Cardiac fibroblast (primary cell): ENCODE results near the gene ARHGDIB.

ENCODE experiments used
- DNase-seq, 2 donors: peaks; one replicate each; pipeline versions ENCODE4 v3.0.0 to v3.0.0-alpha.2; 2010; ENCODE audit warnings: low read depth in 2 of 2
- H3K4me3 ChIP-seq, 2 donors: replicated peaks in 1 of 2; 1 replicate in 1 of 2; 2 replicates in 1 of 2; pipeline ENCODE4 v1.5.1; 2011; ENCODE audit warnings: low read depth in 2 of 2, low read length in 2 of 2, mild to moderate bottlenecking in 2 of 2, moderate library complexity in 1 of 2
- CTCF ChIP-seq: IDR thresholded peaks from one replicate; pipeline ENCODE4 v1.5.1; 2011; ENCODE audit warnings: low read depth, mild to moderate bottlenecking, low read length, inconsistent platforms

Gene ARHGDIB

GRCh38 chr12:14948672-14949071 is 12.7 kb downstream of the ARHGDIB start:
- DNase-seq, result peak; percentile 94 to 95
- no peak for TF ChIP-seq CTCF
- no peak overlapping the region for H3K4me3 ChIP-seq

GRCh38 chr12:14946861-14947260 is 14.5 kb downstream of the ARHGDIB start:
- no peak for TF ChIP-seq CTCF
- peak in 1 of 2 donors; percentile 37 for DNase-seq
- H3K4me3 ChIP-seq, result no peak overlapping the region

- H3K4me3 ChIP-seq, result no peak overlapping the region
- TF ChIP-seq CTCF, result no peak
- peak in 1 of 2 donors; percentile 50 for DNase-seq
Measured at GRCh38 chr12:14946162-14946561, 15.2 kb downstream of the ARHGDIB start.

GRCh38 chr12:14942196-14942931 is 19.0 kb downstream of the ARHGDIB start:
- no peak overlapping the region for H3K4me3 ChIP-seq

GRCh38 chr12:14941369-14941768 is 20.0 kb downstream of the ARHGDIB start:
- no peak for TF ChIP-seq CTCF
- no peak overlapping the region for H3K4me3 ChIP-seq

More at GRCh38 chr12:14942196-14942931, 19.0 kb downstream of the ARHGDIB start:
- TF ChIP-seq CTCF, result no peak
- no peak for DNase-seq

GRCh38 chr12:14938301-14938700 is 23.1 kb downstream of the ARHGDIB start, which contains the start of gene ERP27:
Gene ERP27 (minus strand): TSS chr12:14938537. CDS start chr12:14938508, 29 bp downstream.
- TF ChIP-seq CTCF, result no peak
- no peak for DNase-seq
- H3K4me3 ChIP-seq, result no peak within 1 kb of the TSS

More at GRCh38 chr12:14941369-14941768, 20.0 kb downstream of the ARHGDIB start:
- no peak for DNase-seq

GRCh38 chr12:14937689-14938088 is 23.7 kb downstream of the ARHGDIB start:
- peak; percentile 17 for TF ChIP-seq CTCF
- no peak overlapping the region for H3K4me3 ChIP-seq
- DNase-seq, result no peak
